GM12875 (cell line): ENCODE results near the gene POLD2.

Source experiments
- H3K4me3 ChIP-seq: one replicate; pipeline ENCODE4 v1.5.1; 2011; ENCODE audit warnings: low read depth, low read length, control low read depth
- CTCF ChIP-seq: IDR thresholded peaks from 2 replicates; pipeline ENCODE4 v1.5.1; 2011; ENCODE audit warnings: low read depth, mild to moderate bottlenecking, control low read depth, inconsistent platforms, low read length, moderate library complexity, borderline replicate concordance; ENCODE audit not compliant: insufficient read depth

Gene POLD2

GRCh38 chr7:44150966-44151941, 27.9 kb upstream of the POLD2 start:
- no peak overlapping the region for H3K4me3 ChIP-seq
- no peak for TF ChIP-seq CTCF

- no peak for TF ChIP-seq CTCF
- H3K4me3 ChIP-seq, result no peak overlapping the region
Observed at GRCh38 chr7:44150466-44150832, 27.1 kb upstream of the POLD2 start.

GRCh38 chr7:44149571-44150465, 26.5 kb upstream of the POLD2 start:
- H3K4me3 ChIP-seq, result no peak overlapping the region
- no peak for TF ChIP-seq CTCF

- no peak for TF ChIP-seq CTCF
- H3K4me3 ChIP-seq, result no peak overlapping the region
Observed at GRCh38 chr7:44148961-44149536, 25.7 kb upstream of the POLD2 start.

GRCh38 chr7:44148166-44148565, 24.8 kb upstream of the POLD2 start:
- H3K4me3 ChIP-seq, result no peak overlapping the region
- TF ChIP-seq CTCF, result no peak

- no peak overlapping the region for H3K4me3 ChIP-seq
Observed at GRCh38 chr7:44147026-44147991, 24.0 kb upstream of the POLD2 start.

More at GRCh38 chr7:44147026-44147991, 24.0 kb upstream of the POLD2 start:
- no peak for TF ChIP-seq CTCF
